HUES64 (cell line): ENCODE data around the gene CLEC4M.
"Not testable (repeated sequence)": the region's sequence is repeated elsewhere in the genome, so short reads cannot be mapped to it uniquely, and the experiment has no call there.

Experiments used
- H3K27ac ChIP-seq: 2 replicates; pipeline ENCODE4 v1.7.0; 2013; ENCODE audit warnings: low read depth, low read length, inconsistent platforms
- H3K27me3 ChIP-seq: 2 replicates; pipeline ENCODE4 v1.6.1; 2013; ENCODE audit warnings: mild to moderate bottlenecking, low read length; ENCODE audit not compliant: insufficient read depth
- H3K36me3 ChIP-seq: 2 replicates; pipeline ENCODE4 v1.6.1; 2013; ENCODE audit warnings: mild to moderate bottlenecking, low read length; ENCODE audit not compliant: insufficient read depth
- H3K4me1 ChIP-seq: 2 replicates; pipeline ENCODE4 v1.6.1; 2013; ENCODE audit warnings: mild to moderate bottlenecking, low read length, moderate library complexity; ENCODE audit not compliant: insufficient read depth
- H3K4me3 ChIP-seq: 2 replicates; pipeline ENCODE4 v1.5.1; 2013; ENCODE audit warnings: mild to moderate bottlenecking, low read length, moderate library complexity
- H3K9ac ChIP-seq: 2 replicates; pipeline ENCODE4 v1.6.1; 2013; ENCODE audit warnings: mild to moderate bottlenecking, low read depth, low read length
- H3K9me3 ChIP-seq: 2 replicates; pipeline ENCODE4 v1.6.1; 2013; ENCODE audit warnings: low read depth, low read length; ENCODE audit not compliant: insufficient read depth
- WGBS: fragments of 150-250, 120-280 bp; methylation state at CpG from one replicate; pipeline ENCODE4 v1.1.7; 2013; ENCODE audit warnings: missing lambda C conversion rate; 5-methylcytosine and 5-hydroxymethylcytosine counted together

Gene CLEC4M

DNA sequence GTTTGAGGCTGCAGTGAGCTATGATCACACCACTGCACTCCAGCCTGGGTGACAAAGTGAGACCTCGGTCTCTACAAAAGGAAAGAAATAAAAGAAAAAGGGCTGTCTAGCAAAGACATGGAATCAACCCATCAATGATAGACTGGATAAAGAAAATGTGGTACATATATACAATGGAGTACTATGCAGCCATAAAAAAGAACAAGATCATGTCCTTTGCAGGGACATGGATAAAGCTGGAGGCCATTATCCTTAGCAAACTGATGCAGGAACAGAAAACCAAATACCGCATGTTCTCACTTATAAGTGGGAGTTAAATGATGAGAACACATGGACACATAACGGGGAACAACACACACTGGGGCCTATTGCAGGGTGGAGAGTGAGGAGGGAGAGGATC lies 53.0 kb downstream of the CLEC4M start:
- not testable (repeated sequence) for H3K4me1 ChIP-seq, H3K27ac ChIP-seq, H3K27me3 ChIP-seq, H3K9me3 ChIP-seq, H3K4me3 ChIP-seq, H3K36me3 ChIP-seq, H3K9ac ChIP-seq
- WGBS, result 93% methylated on average over 3 of the region's 3 CpGs

DNA sequence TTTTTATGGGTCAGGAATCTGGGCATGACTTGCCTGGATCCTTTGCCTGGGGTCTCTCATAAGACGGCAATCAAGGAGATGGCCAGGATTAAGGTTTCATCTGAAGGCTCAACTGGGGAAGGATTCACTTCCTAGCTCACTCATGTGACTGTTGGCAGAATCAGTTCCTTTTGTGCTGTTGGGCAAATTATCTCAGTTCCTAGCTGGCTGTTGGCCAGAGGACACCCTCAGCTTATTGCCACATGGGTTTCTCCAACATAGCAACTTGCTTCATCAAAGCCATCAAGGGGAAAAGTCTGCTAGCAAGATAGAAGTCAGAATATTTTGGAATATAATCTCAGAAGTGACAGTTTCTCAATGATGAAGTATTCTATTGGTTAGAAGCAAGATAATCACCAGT lies 54.8 kb downstream of the CLEC4M start:
- no peak overlapping the region for H3K27ac ChIP-seq
- no peaks in the 10 kb centered on the region for H3K4me1 ChIP-seq
- H3K4me3 ChIP-seq, result no peak overlapping the region
- peaks cover 2% of the 10 kb centered on the region; the same call in 1 of the 2 replicates for H3K27me3 ChIP-seq
- 100% methylated on average over 1 of the region's 1 CpG for WGBS
- H3K9ac ChIP-seq, result no peak overlapping the region
- 0 out of 2 replicates have a peak, but pooled peaks cover 3% of the 10 kb centered on the region for H3K9me3 ChIP-seq
- H3K36me3 ChIP-seq, result no peaks in the 10 kb centered on the region

DNA sequence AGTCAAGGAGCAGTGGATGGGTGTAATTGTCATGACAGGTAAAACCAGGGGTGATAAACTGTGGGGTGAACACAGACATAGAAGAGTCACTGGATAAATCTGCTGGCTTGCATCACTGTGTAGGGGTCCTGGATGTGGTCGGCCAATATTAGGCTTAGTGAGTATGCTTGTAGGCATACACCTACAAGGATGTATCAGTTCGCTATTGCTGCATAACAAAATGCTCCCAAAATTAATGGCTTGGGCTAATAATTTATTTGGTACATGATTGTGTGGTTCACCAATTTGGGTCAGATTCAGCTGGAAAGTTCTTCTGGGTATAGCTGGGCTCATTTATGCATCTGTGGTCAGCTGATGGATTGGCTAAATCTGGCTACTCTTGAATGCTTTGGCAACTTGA lies 55.8 kb downstream of the CLEC4M start:
- Histone ChIP-seq H3K36me3 (no peaks in the 10 kb centered on the region), H3K9ac (no peak overlapping the region), H3K9me3 (0 out of 2 replicates have a peak, but pooled peaks cover 3% of the 10 kb centered on the region), H3K27ac (no peak overlapping the region), H3K4me1 (no peaks in the 10 kb centered on the region), H3K27me3 (peaks cover 2% of the 10 kb centered on the region; the same call in 1 of the 2 replicates), H3K4me3 (no peak overlapping the region)
- 95% methylated on average over 2 of the region's 2 CpGs for WGBS
